ENCODE measurements around the gene TCF3.

GRCh38 chr19:1560286-1560882 lies 92.0 kb downstream of the TCF3 start:
- TF ChIP-seq, protein P1, sequence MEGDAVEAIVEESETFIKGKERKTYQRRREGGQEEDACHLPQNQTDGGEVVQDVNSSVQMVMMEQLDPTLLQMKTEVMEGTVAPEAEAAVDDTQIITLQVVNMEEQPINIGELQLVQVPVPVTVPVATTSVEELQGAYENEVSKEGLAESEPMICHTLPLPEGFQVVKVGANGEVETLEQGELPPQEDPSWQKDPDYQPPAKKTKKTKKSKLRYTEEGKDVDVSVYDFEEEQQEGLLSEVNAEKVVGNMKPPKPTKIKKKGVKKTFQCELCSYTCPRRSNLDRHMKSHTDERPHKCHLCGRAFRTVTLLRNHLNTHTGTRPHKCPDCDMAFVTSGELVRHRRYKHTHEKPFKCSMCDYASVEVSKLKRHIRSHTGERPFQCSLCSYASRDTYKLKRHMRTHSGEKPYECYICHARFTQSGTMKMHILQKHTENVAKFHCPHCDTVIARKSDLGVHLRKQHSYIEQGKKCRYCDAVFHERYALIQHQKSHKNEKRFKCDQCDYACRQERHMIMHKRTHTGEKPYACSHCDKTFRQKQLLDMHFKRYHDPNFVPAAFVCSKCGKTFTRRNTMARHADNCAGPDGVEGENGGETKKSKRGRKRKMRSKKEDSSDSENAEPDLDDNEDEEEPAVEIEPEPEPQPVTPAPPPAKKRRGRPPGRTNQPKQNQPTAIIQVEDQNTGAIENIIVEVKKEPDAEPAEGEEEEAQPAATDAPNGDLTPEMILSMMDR (IDR thresholded peaks at IDR 0.05): no peak
- TF ChIP-seq POLR2A (IDR thresholded peaks at IDR 0.05): no peak

All from adrenal gland (tissue), 5 donors.